HepG2 (cell line): ENCODE measurements around the gene GPT2. TPM values are rescaled to one million over a fixed set of nuclear protein-coding genes. Genes with fewer than 3 reads are reported as not detected.
A peak's percentile ranks its signal among the peaks of the same experiment; 100 is the strongest.

ENCODE experiments used
- ATAD3A ChIP-seq: sonication (generic); formaldehyde crosslinking; IDR thresholded peaks from 2 replicates; pipeline ENCODE4 v1.4.0; 2020; ENCODE audit warnings: missing genetic modification reagents
- EZH2 ChIP-seq: conservative IDR thresholded peaks from 2 replicates; pipeline ENCODE4 v1.6.1; 2012; ENCODE audit warnings: mild to moderate bottlenecking, low read depth, low read length, moderate library complexity
- FOXP1 ChIP-seq, 2 experiments: fragments of 450-650 bp in 1 of 2; IDR thresholded peaks; 2 replicates each; pipeline ENCODE4 v1.6.1; 2017 to 2018; ENCODE audit warnings: antibody characterized with exemption in 1 of 2
- JUNB ChIP-seq: sonication (generic); formaldehyde crosslinking; IDR thresholded peaks from 2 replicates; pipeline ENCODE4 v1.8.0; 2022; ENCODE audit warnings: missing genetic modification reagents, mild to moderate bottlenecking, borderline replicate concordance
- MED8 ChIP-seq: sonication (generic); formaldehyde crosslinking; IDR thresholded peaks from 2 replicates; pipeline ENCODE4 v1.8.1; 2023; ENCODE audit warnings: mild to moderate bottlenecking, missing genetic modification reagents; ENCODE audit not compliant: insufficient replicate concordance
- MYC ChIP-seq: sonication (generic); formaldehyde crosslinking; IDR thresholded peaks from 2 replicates; pipeline ENCODE4 v1.9.0; 2021; ENCODE audit warnings: missing genetic modification reagents, borderline replicate concordance
- NFAT5 ChIP-seq: sonication (generic); formaldehyde crosslinking; IDR thresholded peaks from 2 replicates; pipeline ENCODE4 v1.4.0; 2020; ENCODE audit warnings: missing genetic modification reagents
- TFDP2 ChIP-seq: sonication (generic); formaldehyde crosslinking; IDR thresholded peaks from 2 replicates; pipeline ENCODE4 v1.4.0; 2020; ENCODE audit warnings: missing genetic modification reagents
- ZBTB10 ChIP-seq: sonication (generic); formaldehyde crosslinking; IDR thresholded peaks from 2 replicates; pipeline ENCODE4 v1.4.0; 2020; ENCODE audit warnings: missing genetic modification reagents, borderline replicate concordance
- ZNF263 ChIP-seq: sonication (generic); formaldehyde crosslinking; IDR thresholded peaks from 2 replicates; pipeline ENCODE4 v1.4.0; 2020; ENCODE audit warnings: missing genetic modification reagents
- ZNF331 ChIP-seq: sonication (generic); formaldehyde crosslinking; IDR thresholded peaks from 2 replicates; pipeline ENCODE4 v1.4.0; 2020; ENCODE audit warnings: missing genetic modification reagents
- ZNF350 ChIP-seq: sonication (generic); formaldehyde crosslinking; IDR thresholded peaks from 2 replicates; pipeline ENCODE4 v1.4.0; 2020; ENCODE audit warnings: mild to moderate bottlenecking, low read depth, missing genetic modification reagents, borderline replicate concordance
- polyA plus RNA-seq, 8 experiments: library from polyadenylated mRNA; depleted of rRNA in 3 of 8; stranded (reverse) in 7 of 8; unstranded in 1 of 8; fragments of >200 nt; fragmentation: Illumina TruSeq in 4 of 8; extraction: Trizol in 4 of 8; gene quantifications; 2 replicates each; pipeline versions ENCODE4 v1.2.1 to v1.2.3, GENCODE V29; 2011 to 2016; ENCODE audit warnings: low read depth in 4 of 8, missing spikeins in 1 of 8, mixed read lengths in 1 of 8; ENCODE audit not compliant: insufficient read depth in 1 of 8
- total RNA-seq, 5 experiments: library from RNA; depleted of rRNA; stranded (reverse); fragments of >200 nt; fragmentation: Illumina TruSeq; extraction: Trizol; gene quantifications; 2 replicates each; pipeline ENCODE4 v1.2.3, GENCODE V29; 2016; ENCODE audit warnings: low read depth in 1 of 5
- TF ChIP-seq, protein P1 (sequence below): sonication (generic); formaldehyde crosslinking; IDR thresholded peaks from 2 replicates; pipeline ENCODE4 v1.8.0; 2022; ENCODE audit warnings: mild to moderate bottlenecking, missing genetic modification reagents
- TF ChIP-seq, protein P2 (sequence below): IDR thresholded peaks from 2 replicates; pipeline ENCODE4 v1.4.0; 2020; ENCODE audit warnings: mild to moderate bottlenecking, missing genetic modification reagents

Gene GPT2
- total and polyA plus RNA-seq, 2 of the 13 experiments (the other 11 are each of a cell fraction or from before 2014, with no cell fraction given), result 138 to 267 TPM

- TF ChIP-seq FOXP1 (IDR thresholded peaks at IDR 0.05) (no peak), FOXP1 (CRISPR knock-in tag; IDR thresholded peaks at IDR 0.05) (no peak), EZH2 (no peak), JUNB (no peak), ZNF263 (CRISPR knock-in tag) (0 out of 2 replicates have a peak, but pooled peaks have one; percentile 29), ZNF331 (CRISPR knock-in tag) (no peak), TFDP2 (CRISPR knock-in tag) (0 out of 2 replicates have a peak, but pooled peaks have one; percentile 0), ZBTB10 (CRISPR knock-in tag) (no peak), ATAD3A (CRISPR knock-in tag) (no peak), NFAT5 (CRISPR knock-in tag) (no peak), ZNF350 (CRISPR knock-in tag) (peak; percentile 3; the same call in 1 of the 2 replicates), MED8 (CRISPR knock-in tag) (no peak), MYC (CRISPR knock-in tag) (no peak)
- TF ChIP-seq, protein P1, sequence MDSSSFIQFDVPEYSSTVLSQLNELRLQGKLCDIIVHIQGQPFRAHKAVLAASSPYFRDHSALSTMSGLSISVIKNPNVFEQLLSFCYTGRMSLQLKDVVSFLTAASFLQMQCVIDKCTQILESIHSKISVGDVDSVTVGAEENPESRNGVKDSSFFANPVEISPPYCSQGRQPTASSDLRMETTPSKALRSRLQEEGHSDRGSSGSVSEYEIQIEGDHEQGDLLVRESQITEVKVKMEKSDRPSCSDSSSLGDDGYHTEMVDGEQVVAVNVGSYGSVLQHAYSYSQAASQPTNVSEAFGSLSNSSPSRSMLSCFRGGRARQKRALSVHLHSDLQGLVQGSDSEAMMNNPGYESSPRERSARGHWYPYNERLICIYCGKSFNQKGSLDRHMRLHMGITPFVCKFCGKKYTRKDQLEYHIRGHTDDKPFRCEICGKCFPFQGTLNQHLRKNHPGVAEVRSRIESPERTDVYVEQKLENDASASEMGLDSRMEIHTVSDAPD (CRISPR knock-in tag), result no peak
- TF ChIP-seq, protein P2, sequence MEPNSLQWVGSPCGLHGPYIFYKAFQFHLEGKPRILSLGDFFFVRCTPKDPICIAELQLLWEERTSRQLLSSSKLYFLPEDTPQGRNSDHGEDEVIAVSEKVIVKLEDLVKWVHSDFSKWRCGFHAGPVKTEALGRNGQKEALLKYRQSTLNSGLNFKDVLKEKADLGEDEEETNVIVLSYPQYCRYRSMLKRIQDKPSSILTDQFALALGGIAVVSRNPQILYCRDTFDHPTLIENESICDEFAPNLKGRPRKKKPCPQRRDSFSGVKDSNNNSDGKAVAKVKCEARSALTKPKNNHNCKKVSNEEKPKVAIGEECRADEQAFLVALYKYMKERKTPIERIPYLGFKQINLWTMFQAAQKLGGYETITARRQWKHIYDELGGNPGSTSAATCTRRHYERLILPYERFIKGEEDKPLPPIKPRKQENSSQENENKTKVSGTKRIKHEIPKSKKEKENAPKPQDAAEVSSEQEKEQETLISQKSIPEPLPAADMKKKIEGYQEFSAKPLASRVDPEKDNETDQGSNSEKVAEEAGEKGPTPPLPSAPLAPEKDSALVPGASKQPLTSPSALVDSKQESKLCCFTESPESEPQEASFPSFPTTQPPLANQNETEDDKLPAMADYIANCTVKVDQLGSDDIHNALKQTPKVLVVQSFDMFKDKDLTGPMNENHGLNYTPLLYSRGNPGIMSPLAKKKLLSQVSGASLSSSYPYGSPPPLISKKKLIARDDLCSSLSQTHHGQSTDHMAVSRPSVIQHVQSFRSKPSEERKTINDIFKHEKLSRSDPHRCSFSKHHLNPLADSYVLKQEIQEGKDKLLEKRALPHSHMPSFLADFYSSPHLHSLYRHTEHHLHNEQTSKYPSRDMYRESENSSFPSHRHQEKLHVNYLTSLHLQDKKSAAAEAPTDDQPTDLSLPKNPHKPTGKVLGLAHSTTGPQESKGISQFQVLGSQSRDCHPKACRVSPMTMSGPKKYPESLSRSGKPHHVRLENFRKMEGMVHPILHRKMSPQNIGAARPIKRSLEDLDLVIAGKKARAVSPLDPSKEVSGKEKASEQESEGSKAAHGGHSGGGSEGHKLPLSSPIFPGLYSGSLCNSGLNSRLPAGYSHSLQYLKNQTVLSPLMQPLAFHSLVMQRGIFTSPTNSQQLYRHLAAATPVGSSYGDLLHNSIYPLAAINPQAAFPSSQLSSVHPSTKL (CRISPR knock-in tag), result no peak
Observed at GRCh38 chr16:46896314-46896968, 12.3 kb downstream of the GPT2 start (continued).
